SH-SY5Y (cell line): Measurements from ENCODE around the gene TKTL2.

ENCODE experiments used
- GATA2 ChIP-seq: IDR thresholded peaks from 2 replicates; pipeline ENCODE4 v1.6.1; 2011; ENCODE audit warnings: mild to moderate bottlenecking, low read depth, low read length
- GATA3 ChIP-seq: IDR thresholded peaks from 2 replicates; pipeline ENCODE4 v1.6.1; 2011; ENCODE audit warnings: low read depth, mild to moderate bottlenecking, low read length, moderate library complexity

DNA sequence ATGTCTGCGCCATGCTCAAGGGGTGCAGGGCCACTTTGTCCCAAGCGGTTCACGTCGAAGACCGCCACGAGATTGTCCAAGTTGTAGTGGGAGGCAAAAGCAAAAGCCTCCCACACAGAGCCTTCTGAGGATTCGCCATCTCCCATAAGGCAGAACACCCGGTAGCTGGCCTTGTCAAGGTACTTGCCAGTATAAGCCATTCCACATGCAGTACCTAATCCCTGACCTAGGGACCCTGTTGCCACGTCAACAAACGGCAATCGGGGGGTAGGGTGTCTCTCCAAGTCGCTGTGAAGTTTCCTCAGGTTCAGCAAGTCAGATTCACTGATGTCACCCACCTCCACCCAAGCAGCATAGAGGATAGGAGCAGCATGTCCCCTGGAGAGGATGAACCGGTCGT is 424 bp downstream of the TKTL2 start:
- TF ChIP-seq GATA2 (no peak), GATA3 (no peak)
